GM10248 (cell line): Measurements from ENCODE around the gene HPSE2.

Experiments used
- CTCF ChIA-PET: fragments of 300-600 bp; sonication (Branson Sonifier 250); formaldehyde crosslinking; extraction: SDS; loops from one replicate; lab custom pipeline; 2021; ENCODE audit warnings: antibody characterized with exemption; lab: Yijun Ruan, JAX
- POLR2A ChIA-PET: fragments of 350-650 bp; sonication (Branson Sonifier 250); formaldehyde crosslinking; extraction: SDS; loops from one replicate; lab custom pipeline; 2020; ENCODE audit warnings: antibody characterized with exemption; lab: Yijun Ruan, JAX
- DNase-seq: peaks from one replicate; pipeline ENCODE4 v3.0.0; 2012; ENCODE audit errors: extremely low spot score
- TF ChIP-seq, protein P1 (sequence below): IDR thresholded peaks from 2 replicates; pipeline ENCODE4 v1.5.1; 2012; ENCODE audit warnings: mild to moderate bottlenecking, low read depth; ENCODE audit errors: extremely low read depth, missing control alignments, control extremely low read depth

Gene HPSE2

DNA sequence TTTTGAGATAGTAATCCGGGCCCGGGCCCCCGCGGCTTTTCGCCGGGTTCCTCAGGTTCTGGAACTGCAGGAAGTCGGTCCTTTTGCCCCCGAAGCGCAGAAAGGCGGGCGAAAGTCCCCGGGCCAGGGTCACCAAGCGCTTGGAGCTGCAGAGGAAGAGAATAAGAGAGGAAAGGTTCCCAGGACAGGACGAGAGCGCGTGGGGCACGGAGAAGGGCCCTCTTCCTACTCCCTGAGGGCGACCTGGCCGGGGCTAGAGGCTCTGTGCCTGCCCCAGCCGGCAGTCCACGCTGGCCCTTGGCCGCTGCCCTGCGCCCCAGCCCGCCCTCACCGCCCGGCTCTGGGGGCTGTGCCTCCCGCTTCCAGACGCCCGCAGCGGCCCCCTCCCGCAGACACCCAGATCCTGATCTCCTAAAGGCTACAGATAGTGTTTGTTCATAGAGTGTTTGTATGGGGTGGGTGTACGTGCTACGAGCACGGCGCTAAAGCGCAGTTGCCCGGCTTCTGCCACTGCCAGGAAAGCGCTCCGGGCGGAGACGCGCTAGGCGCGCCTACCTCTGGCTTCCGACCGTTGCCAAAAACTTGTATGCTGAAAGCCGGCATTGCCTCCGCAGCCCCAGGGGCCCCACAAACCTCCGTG is 3.2 kb downstream of the HPSE2 start:
- ChIA-PET CTCF (no interaction called here), POLR2A (no interaction called here)
- peak; percentile 28 for DNase-seq
- TF ChIP-seq, protein P1, sequence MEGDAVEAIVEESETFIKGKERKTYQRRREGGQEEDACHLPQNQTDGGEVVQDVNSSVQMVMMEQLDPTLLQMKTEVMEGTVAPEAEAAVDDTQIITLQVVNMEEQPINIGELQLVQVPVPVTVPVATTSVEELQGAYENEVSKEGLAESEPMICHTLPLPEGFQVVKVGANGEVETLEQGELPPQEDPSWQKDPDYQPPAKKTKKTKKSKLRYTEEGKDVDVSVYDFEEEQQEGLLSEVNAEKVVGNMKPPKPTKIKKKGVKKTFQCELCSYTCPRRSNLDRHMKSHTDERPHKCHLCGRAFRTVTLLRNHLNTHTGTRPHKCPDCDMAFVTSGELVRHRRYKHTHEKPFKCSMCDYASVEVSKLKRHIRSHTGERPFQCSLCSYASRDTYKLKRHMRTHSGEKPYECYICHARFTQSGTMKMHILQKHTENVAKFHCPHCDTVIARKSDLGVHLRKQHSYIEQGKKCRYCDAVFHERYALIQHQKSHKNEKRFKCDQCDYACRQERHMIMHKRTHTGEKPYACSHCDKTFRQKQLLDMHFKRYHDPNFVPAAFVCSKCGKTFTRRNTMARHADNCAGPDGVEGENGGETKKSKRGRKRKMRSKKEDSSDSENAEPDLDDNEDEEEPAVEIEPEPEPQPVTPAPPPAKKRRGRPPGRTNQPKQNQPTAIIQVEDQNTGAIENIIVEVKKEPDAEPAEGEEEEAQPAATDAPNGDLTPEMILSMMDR, result no peak

DNA sequence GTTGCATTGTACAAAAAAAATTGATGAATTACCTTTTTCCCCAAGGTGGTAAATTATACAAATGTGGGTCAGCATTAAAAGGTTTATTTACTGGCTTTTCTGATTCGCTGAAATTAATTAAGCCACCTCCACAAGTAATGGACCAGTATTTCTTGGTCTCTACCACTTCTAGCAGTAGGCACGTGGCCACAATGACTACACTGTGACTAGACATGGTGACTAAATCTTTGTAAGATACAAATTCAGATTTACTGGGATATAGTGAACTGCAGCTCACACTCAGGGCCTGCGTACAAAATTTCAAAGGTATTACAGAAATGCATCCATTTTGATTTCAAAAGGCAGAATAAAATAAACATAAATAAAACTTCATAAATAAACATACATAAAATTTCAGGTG is 10.9 kb downstream of the HPSE2 start:
- TF ChIP-seq, protein P1, result no peak
- no peak for DNase-seq
- POLR2A ChIA-PET, result no interaction called here
- CTCF ChIA-PET, result no interaction called here

DNA sequence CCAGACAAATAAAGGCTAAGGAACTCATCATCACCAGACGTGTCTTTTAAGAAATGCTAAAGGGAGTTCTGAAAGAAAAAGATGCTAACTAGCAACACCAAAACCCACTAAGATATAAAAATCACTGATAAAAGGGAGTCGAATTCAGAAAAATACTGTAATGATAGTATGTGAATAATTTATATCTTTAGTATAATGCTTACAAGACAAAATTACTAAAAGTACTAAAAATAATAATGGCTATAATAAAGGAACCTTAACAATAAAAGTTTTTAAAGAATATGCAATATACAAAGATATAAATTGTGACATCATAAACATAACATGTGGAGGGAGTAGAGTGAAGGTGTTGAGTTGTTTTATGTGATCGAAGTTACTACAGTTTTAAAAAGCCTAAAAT is 28.3 kb downstream of the HPSE2 start:
- ChIA-PET CTCF (no interaction called here), POLR2A (no interaction called here)
- no peak for DNase-seq
- TF ChIP-seq, protein P1, result no peak

DNA sequence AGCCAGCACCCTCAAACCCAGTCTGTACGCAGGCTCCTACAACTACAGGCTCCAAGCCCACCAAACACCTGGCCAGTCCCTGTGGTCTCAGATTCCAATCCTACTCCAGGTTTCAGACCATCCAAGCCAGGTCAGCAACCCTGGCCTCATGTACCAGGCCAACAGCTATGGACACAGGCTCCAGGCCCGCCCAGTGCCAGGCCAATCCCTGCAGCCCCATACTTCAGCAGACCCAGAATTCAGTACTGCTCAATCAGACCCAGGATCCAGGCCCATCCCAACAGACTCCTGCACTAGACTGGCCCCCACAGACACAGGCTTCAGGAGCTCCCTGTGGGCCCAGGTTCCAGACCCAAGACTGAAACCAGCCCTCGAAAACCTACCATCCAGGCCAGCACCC is 32.3 kb downstream of the HPSE2 start:
- DNase-seq, result no peak
- ChIA-PET CTCF (no interaction called here), POLR2A (no interaction called here)
- TF ChIP-seq, protein P1, result no peak

DNA sequence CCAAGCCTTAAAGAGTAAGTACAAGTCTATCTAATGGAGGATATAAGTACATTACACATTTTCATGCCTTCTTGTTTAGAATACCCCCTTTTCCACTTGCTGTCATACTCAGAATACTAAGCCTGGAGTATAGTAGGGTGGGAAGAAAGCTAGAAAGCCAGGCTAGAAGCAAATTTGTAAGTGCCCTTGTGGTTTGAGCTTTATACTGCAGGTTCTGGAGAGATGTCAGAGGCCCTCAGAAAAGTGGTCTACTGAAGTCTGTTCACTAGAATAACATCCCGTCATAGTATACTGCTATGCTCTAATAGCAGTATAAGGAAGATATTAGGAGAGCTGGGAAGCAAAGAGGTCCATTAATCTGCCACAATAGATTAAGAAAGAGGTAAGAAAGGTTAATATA is 62.7 kb downstream of the HPSE2 start:
- POLR2A ChIA-PET, result no interaction called here
- TF ChIP-seq, protein P1, result no peak
- no peak for DNase-seq
- CTCF ChIA-PET, result interaction anchor here (0.9 kb wide), 2 partner anchors 705 to 747 kb away, joined by 3 read pairs; no protein-coding TSS in a partner anchor

DNA sequence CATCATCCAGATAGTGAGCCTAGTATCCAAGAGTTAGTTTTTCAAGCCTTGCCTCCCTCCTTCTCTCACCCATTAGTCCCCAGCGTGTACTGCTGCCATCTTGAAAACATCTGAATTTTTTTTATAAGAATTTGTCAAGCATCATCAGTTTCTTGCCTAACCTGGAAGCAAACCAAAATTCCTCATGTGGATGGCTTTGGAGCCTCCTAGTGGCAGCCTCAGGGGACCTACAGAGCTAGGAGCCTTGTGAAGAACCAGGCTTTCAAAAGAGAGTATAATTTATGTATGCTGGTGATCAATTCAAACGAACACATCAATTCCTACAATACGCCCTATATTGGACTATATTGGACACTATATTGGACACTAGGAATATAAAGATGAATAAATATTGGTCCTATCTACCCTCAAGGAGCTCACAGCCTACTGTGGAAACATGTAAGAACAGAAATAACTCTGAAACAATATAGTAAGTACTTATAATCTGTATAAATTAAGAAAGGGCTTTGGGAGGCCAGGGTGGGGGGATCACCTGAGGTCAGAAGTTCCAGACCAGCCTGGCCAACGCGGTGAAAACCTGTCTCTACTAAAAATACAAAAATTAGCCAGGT is 63.4 kb downstream of the HPSE2 start:
- POLR2A ChIA-PET, result no interaction called here
- CTCF ChIA-PET, result no interaction called here
- TF ChIP-seq, protein P1, result no peak
- DNase-seq, result no peak
